ENCODE data around the gene TEX264.

The TEX264 gene

DNA sequence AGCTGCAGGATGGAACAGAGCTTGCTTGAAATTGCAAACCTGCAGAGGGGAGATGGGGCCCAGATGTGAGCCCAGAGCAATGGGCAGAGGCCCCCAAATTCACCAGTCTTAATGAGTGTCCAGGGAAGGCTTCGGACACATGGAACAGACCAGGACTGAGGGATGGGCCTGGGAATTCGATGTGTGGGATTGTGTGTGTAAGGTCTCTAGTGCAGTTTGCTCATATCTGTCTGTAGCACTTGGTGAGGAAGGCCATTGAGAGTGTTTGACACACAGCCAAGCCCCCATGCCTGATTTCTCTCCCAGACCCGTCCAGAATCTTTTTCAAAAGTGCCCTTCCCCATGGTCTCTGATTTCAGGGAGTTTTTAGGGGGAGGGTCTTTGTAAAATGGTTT, 17.2 kb downstream of the TEX264 start:
- Histone ChIP-seq H3K36me3 (peaks cover 74% of the 10 kb centered on the region), H3K4me1 (peaks cover 66% of the 10 kb centered on the region), H3K27me3 (no peaks in the 10 kb centered on the region), H3K4me3 (no peak overlapping the region), H3K4me2 (peak overlapping the region; percentile 87), H4K20me1 (peaks cover 71% of the 10 kb centered on the region), H3K27ac (peak overlapping the region; percentile 69; the same call in 1 of the 2 replicates), H3K9ac (no peak overlapping the region), H3K9me3 (peaks cover 4% of the 10 kb centered on the region)
- no peak for TF ChIP-seq Cebpa-rat (IDR thresholded peaks at IDR 0.05)

DNA sequence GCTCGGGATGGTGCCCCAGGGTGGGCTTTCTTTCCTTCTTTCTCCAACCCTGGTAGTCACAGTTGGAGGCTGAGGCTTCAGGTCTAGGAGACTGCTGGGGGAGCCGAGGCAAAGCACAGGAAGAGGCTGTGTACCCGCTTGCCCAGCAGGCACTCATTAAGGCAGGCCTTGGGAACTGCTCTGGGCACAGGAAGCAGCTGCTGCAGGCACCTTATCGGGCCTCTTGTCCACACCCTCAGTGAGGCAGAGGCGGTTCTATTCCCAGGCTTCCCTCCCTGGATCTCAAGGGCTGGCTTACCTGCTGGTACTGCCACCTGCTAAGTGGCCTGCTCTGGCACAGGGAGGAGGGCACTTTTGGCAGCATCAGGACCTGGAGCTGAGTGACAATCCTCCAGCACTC, 20.0 kb downstream of the TEX264 start:
- H3K36me3 ChIP-seq = peaks cover 84% of the 10 kb centered on the region
- peaks cover 50% of the 10 kb centered on the region for H3K4me1 ChIP-seq
- TF ChIP-seq Cebpa-rat (IDR thresholded peaks at IDR 0.05) = no peak
- H3K4me2 ChIP-seq = no peak overlapping the region
- no peak overlapping the region for H3K27ac ChIP-seq
- H4K20me1 ChIP-seq = peaks cover 74% of the 10 kb centered on the region
- peaks cover 8% of the 10 kb centered on the region for H3K9me3 ChIP-seq
- H3K9ac ChIP-seq = no peak overlapping the region
- no peak overlapping the region for H3K4me3 ChIP-seq
- no peaks in the 10 kb centered on the region for H3K27me3 ChIP-seq

DNA sequence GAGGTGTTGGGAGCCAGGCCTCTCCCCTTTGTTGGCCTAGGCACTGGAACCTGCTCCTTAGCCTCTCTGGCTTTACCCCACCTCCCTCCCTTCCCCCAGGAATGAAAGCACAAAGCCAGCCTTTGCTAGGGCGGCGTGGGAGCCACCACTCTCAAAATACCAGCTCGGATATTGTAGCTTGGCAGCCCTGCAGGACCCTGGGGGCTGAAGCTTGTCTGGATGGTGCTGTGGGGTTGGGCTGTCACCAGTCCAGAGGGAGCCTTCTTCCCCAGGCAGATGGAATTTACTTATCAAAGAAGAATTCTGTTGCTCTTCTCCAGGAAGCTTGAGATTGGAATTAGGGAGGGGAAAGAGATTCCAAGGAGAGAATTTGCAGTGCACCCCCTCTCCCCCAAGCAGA, 20.9 kb downstream of the TEX264 start:
- Histone ChIP-seq H3K9ac (no peak overlapping the region), H4K20me1 (peaks cover 81% of the 10 kb centered on the region), H3K27me3 (no peaks in the 10 kb centered on the region), H3K27ac (no peak overlapping the region; the same call in 1 of the 2 replicates), H3K4me2 (no peak overlapping the region), H3K4me1 (peaks cover 41% of the 10 kb centered on the region), H3K36me3 (peaks cover 93% of the 10 kb centered on the region), H3K9me3 (peaks cover 8% of the 10 kb centered on the region), H3K4me3 (no peak overlapping the region)
- TF ChIP-seq Cebpa-rat (IDR thresholded peaks at IDR 0.05) = no peak

DNA sequence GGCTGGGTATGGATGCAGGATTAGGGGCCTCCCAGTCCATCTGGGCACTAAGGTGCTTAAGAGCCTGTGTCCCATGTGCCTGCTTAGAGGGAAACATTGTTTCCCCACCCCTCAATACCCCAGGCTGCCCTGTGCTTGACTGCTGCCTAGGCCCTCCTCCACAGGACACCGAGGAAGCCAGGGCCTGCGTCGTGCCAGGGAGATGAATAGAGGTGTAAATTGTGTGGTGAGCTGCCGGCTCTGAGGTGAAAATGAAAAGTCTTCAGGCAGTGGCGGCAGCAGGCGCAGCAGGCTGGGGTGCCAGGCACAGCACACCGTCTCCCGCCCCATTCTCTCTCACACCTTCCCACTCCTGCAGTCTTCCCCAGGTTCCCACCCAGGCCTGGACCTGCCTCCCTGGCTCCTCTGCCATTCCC, 21.9 kb downstream of the TEX264 start:
- peaks cover 8% of the 10 kb centered on the region for H3K9me3 ChIP-seq
- H3K4me3 ChIP-seq = no peak overlapping the region
- no peak overlapping the region for H3K9ac ChIP-seq
- H3K4me1 ChIP-seq = peaks cover 31% of the 10 kb centered on the region
- H3K4me2 ChIP-seq = no peak overlapping the region
- peaks cover 80% of the 10 kb centered on the region for H4K20me1 ChIP-seq
- no peak overlapping the region for H3K27ac ChIP-seq
- no peak for TF ChIP-seq Cebpa-rat (IDR thresholded peaks at IDR 0.05)
- no peaks in the 10 kb centered on the region for H3K27me3 ChIP-seq
- peaks cover 97% of the 10 kb centered on the region for H3K36me3 ChIP-seq

DNA sequence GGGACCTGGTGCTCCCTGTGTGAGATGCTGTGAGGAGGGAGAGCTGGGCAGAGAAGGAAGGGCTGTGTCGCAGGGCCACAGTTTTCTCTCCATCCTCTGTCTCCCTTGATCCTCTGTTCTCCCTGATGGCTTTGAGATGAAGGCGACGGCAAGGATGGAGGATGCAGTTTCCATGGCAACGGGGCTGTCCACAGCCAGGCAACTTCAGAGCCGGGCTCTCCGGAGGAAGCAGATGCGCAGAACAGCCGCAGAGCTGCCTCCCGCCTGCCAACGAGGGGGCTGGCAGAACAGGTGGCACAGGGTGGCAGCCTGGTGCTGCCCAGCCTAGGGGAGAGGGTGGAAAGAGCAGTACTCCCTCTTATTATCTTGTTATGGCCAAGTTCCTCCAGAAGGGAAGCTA, 25.9 kb downstream of the TEX264 start:
- H3K4me2 ChIP-seq = no peak overlapping the region
- peaks cover 20% of the 10 kb centered on the region for H3K4me1 ChIP-seq
- H4K20me1 ChIP-seq = peaks cover 69% of the 10 kb centered on the region
- TF ChIP-seq Cebpa-rat (IDR thresholded peaks at IDR 0.05) = no peak
- H3K9me3 ChIP-seq = peaks cover 8% of the 10 kb centered on the region
- no peak overlapping the region for H3K27ac ChIP-seq
- H3K9ac ChIP-seq = no peak overlapping the region
- peaks cover 96% of the 10 kb centered on the region for H3K36me3 ChIP-seq
- H3K4me3 ChIP-seq = no peak overlapping the region
- H3K27me3 ChIP-seq = no peaks in the 10 kb centered on the region

DNA sequence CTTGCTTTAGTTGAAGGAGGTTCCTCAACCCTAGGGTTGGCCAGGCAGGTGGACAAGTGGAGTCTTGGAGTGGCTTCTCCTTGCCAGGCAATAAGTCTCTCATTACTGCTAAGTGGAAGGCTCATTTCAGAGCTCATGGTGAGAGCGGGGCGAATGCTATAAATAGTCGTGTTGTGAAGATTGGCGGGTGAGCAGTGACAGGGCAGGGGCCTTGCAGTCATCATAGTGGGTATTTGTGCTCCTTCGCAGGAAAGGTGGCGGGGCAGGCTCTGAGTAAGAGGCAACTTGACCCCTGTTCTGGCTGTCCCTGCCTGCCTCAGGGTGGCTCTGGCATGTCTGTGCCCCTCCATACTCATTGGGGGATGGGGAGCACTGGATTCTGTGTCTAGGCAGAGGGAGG, 27.2 kb downstream of the TEX264 start:
- H3K36me3 ChIP-seq = peaks cover 96% of the 10 kb centered on the region
- H3K27me3 ChIP-seq = no peaks in the 10 kb centered on the region

DNA sequence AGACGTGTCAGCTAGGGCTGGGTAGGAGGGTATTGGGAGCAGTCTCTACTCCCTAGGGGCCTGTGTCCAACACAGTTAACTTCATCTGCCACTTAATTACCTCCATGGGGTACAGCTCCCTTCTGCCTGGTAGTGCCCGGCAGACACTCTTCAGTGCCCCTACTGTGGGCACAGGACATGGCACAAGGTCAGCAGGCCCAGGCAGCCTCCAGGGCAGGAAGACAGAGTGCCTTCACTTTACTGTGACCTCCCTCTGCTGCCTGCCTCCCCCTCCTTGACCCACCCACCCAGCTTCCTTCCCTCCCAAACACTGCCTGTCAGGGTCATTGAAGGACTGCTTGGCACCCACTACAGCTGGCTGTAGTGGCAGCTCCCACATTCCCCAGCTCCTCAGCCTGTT, 29.4 kb downstream of the TEX264 start:
- TF ChIP-seq Cebpa-rat (IDR thresholded peaks at IDR 0.05) = no peak
- H3K4me1 ChIP-seq = peaks cover 13% of the 10 kb centered on the region
- H3K27ac ChIP-seq = no peak overlapping the region
- peaks cover 82% of the 10 kb centered on the region for H4K20me1 ChIP-seq
- no peaks in the 10 kb centered on the region for H3K9me3 ChIP-seq
- H3K27me3 ChIP-seq = no peaks in the 10 kb centered on the region
- H3K9ac ChIP-seq = no peak overlapping the region
- H3K4me2 ChIP-seq = no peak overlapping the region
- peaks cover 97% of the 10 kb centered on the region for H3K36me3 ChIP-seq
- H3K4me3 ChIP-seq = no peak overlapping the region

More for the DNA sequence above, 27.2 kb downstream of the TEX264 start:
- no peak overlapping the region for H3K9ac ChIP-seq
- no peak overlapping the region for H3K4me2 ChIP-seq
- H3K4me3 ChIP-seq = no peak overlapping the region
- peaks cover 4% of the 10 kb centered on the region for H3K9me3 ChIP-seq
- peaks cover 72% of the 10 kb centered on the region for H4K20me1 ChIP-seq
- H3K27ac ChIP-seq = no peak overlapping the region
- TF ChIP-seq Cebpa-rat (IDR thresholded peaks at IDR 0.05) = no peak
- H3K4me1 ChIP-seq = peaks cover 20% of the 10 kb centered on the region

DNA sequence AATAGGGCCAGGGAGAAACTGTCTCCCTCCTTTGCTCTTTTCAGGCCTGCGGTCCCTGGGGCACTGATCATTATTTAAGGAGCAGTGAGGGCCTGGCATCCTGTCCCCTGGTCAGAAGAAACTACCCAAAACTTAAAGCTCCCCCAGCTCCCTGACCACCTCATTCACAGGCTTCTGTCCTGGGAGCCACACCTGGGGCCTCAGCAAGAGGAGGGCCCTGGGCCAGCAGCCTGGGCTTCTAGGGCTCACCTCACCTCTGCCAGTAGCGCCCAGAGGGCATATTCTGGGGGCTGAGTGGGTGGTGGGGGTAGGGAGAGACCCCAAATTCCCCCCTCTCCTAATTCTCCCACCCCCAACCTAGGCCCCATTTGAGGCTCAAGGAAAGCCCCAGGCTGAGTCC, 31.1 kb downstream of the TEX264 start:
- TF ChIP-seq Cebpa-rat (IDR thresholded peaks at IDR 0.05) = no peak
- no peak overlapping the region for H3K4me2 ChIP-seq
- no peaks in the 10 kb centered on the region for H3K9me3 ChIP-seq
- peaks cover 15% of the 10 kb centered on the region for H3K4me1 ChIP-seq
- peaks cover 2% of the 10 kb centered on the region for H3K27me3 ChIP-seq
- H3K27ac ChIP-seq = no peak overlapping the region
- peaks cover 78% of the 10 kb centered on the region for H4K20me1 ChIP-seq
- H3K9ac ChIP-seq = no peak overlapping the region
- H3K36me3 ChIP-seq = peaks cover 84% of the 10 kb centered on the region
- H3K4me3 ChIP-seq = no peak overlapping the region

DNA sequence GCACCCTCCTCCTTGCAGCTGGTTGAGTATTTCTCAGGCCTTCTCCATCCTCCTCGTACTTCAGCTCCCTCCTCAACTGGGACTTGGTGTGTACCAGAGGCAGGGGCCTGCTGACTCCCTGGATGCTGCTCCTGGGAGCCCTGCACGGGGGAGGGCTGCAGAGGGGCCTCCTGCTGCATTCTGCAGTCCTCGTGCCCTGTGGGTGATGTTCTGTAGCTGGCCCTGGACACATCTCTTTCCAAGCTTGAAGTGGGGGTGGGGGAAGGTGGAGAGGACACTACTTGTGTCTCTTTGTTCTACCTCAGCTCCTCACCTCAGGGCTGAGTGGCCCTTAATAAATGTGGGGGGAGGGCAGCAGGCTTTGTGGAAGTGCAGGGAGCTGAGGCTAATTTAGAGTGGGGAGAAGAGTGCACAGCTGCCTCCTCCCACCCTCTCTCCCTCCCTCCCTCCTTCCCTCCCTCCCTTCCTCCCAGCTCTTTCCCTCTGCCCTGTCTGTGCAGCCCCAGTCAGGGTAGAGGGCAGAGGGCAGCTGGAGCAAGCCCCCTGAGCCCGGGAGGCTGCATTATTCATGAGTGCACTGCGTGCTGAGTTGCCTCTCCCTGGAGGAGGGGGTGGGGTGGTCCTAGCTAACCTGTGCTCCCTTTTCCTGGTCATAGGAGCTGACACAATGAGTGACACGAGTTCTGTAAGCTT, 32.2 kb downstream of the TEX264 start:
- peaks cover 79% of the 10 kb centered on the region for H4K20me1 ChIP-seq
- TF ChIP-seq Cebpa-rat (IDR thresholded peaks at IDR 0.05) = no peak
- no peaks in the 10 kb centered on the region for H3K9me3 ChIP-seq
- H3K27me3 ChIP-seq = peaks cover 11% of the 10 kb centered on the region
- peaks cover 25% of the 10 kb centered on the region for H3K4me1 ChIP-seq
- H3K9ac ChIP-seq = no peak overlapping the region
- no peak overlapping the region for H3K4me3 ChIP-seq
- H3K4me2 ChIP-seq = no peak overlapping the region
- peaks cover 73% of the 10 kb centered on the region for H3K36me3 ChIP-seq
- H3K27ac ChIP-seq = no peak overlapping the region

DNA sequence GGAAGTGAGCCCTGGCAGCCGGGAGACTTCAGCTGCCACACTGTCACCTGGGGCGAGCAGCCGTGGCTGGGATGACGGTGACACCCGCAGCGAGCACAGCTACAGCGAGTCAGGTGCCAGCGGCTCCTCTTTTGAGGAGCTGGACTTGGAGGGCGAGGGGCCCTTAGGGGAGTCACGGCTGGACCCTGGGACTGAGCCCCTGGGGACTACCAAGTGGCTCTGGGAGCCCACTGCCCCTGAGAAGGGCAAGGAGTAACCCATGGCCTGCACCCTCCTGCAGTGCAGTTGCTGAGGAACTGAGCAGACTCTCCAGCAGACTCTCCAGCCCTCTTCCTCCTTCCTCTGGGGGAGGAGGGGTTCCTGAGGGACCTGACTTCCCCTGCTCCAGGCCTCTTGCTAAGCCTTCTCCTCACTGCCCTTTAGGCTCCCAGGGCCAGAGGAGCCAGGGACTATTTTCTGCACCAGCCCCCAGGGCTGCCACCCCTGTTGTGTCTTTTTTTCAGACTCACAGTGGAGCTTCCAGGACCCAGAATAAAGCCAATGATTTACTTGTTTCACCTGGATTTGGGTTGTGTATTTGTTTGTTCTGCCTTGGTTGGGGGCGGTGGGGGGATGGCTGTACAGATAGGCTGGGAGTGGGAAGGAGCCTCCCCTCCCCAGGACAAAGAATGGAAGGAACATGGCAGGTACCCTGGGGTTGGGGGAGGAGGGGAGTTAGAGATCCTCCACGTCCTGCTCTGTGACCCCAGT, 32.9 kb downstream of the TEX264 start:
- Histone ChIP-seq H3K4me1 (peaks cover 32% of the 10 kb centered on the region), H3K9me3 (no peaks in the 10 kb centered on the region), H3K9ac (no peak overlapping the region), H3K36me3 (peaks cover 66% of the 10 kb centered on the region), H3K27ac (no peak overlapping the region), H3K4me2 (no peak overlapping the region), H3K4me3 (no peak overlapping the region), H3K27me3 (peaks cover 16% of the 10 kb centered on the region), H4K20me1 (peaks cover 79% of the 10 kb centered on the region)
- no peak for TF ChIP-seq Cebpa-rat (IDR thresholded peaks at IDR 0.05)

All from BLaER1 (cell line).